Measurements from ENCODE around the gene FAM117A.

The FAM117A gene

GRCh38 chr17:49667854-49668253, 96.1 kb downstream of the FAM117A start:
- CTCF ChIA-PET, result no interaction called here
- no peak overlapping the region for H3K4me3 ChIP-seq (ENCODE audit: low read depth, low read length)
- DNase-seq (ENCODE audit: low read depth, low spot score), result no peak
- TF ChIP-seq CTCF (IDR thresholded peaks at IDR 0.05; ENCODE audit: insufficient read depth, low read length, missing control alignments), result no peak
- POLR2A ChIA-PET, result no interaction called here

DNA sequence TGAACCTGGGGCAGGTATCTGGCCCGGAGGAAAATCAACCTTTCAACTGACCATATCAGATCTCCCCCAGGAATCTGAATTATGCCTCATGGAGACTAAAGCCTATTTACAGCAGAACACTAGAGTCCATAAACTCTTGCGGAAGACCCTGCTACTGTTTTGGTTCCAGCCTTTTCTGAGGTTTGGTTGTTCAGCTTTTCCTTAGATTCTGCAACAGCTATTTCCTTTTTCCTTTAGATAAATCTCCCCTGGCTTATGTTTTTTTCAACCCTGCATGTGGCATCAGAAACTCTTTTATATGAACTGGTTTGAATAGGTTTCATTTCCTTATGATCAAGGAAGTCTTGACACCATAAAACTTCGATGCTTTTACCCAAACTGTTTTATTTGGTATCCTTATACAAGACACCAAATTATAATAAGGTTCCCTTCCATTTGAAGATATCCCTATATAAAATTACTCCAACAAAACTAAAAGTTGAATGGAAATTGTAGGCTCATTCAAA, 99.2 kb downstream of the FAM117A start:
- H3K4me3 ChIP-seq (ENCODE audit: low read depth, low read length), result no peak overlapping the region
- ChIA-PET CTCF (interaction anchor here (1.1 kb wide), 1 partner anchor 37 kb away, joined by 4 read pairs; no protein-coding TSS in a partner anchor), POLR2A (no interaction called here)
- TF ChIP-seq CTCF (IDR thresholded peaks at IDR 0.05; ENCODE audit: insufficient read depth, low read length, missing control alignments), result no peak
- DNase-seq (ENCODE audit: low read depth, low spot score), result no peak
